DMS79 treated with DMSO at 0.1 percent for 48 hours (cell line): ENCODE measurements around the gene PCDHB1.
"Not testable (repeated sequence)": the region's sequence is repeated elsewhere in the genome, so short reads cannot be mapped to it uniquely, and the experiment has no call there.

Experiments used
- DNase-seq: peaks from one replicate; lab custom pipeline; 2025; lab: John Stamatoyannopoulos, UW

PCDHB1 gene

GRCh38 chr5:141077826-141078225 is 26.7 kb downstream of the PCDHB1 start:
- DNase-seq = no peak

GRCh38 chr5:141082228-141082627 is 31.1 kb downstream of the PCDHB1 start:
- DNase-seq = no peak

- DNase-seq = peak; percentile 75
Observed at GRCh38 chr5:141084487-141084989, 33.4 kb downstream of the PCDHB1 start.

- no peak for DNase-seq
Observed at GRCh38 chr5:141094481-141095262, 43.5 kb downstream of the PCDHB1 start, which contains the start of gene PCDHB2. TSS of gene PCDHB2 (plus strand) at chr5:141094615. CDS start at chr5:141094791, 176 bp downstream.

- DNase-seq = no peak
Observed at GRCh38 chr5:141095263-141095641, 44.1 kb downstream of the PCDHB1 start.

- not testable (repeated sequence) for DNase-seq
Observed at GRCh38 chr5:141096181-141096580, 45.0 kb downstream of the PCDHB1 start.

GRCh38 chr5:141096586-141096985 is 45.4 kb downstream of the PCDHB1 start:
- DNase-seq = not testable (repeated sequence)

- DNase-seq = no peak
Observed at GRCh38 chr5:141100243-141100805, 49.1 kb downstream of the PCDHB1 start, which contains the start of gene PCDHB3. TSS of gene PCDHB3 (plus strand) at chr5:141100473. CDS start at chr5:141100650, 177 bp downstream.

- no peak for DNase-seq
Observed at GRCh38 chr5:141101059-141101458, 49.9 kb downstream of the PCDHB1 start.

- not testable (repeated sequence) for DNase-seq
Observed at GRCh38 chr5:141102070-141102469, 50.9 kb downstream of the PCDHB1 start.

- not testable (repeated sequence) for DNase-seq
Observed at GRCh38 chr5:141102471-141102870, 51.3 kb downstream of the PCDHB1 start.

- DNase-seq = no peak
Observed at GRCh38 chr5:141105350-141105749, 54.2 kb downstream of the PCDHB1 start.
